ENCODE data around the gene ZNF583. TPM values are rescaled to one million over a fixed set of nuclear protein-coding genes. Genes with fewer than 3 reads are reported as not detected.

Gene ZNF583
- total and polyA plus RNA-seq, 2 of the 13 experiments (the other 11 are each of a cell fraction or from before 2014, with no cell fraction given) = 0.65 to 5.3 TPM

GRCh38 chr19:56377105-56377924 is 26.8 kb upstream of the ZNF583 start:
- TF ChIP-seq ZNF749 (CRISPR knock-in tag; IDR thresholded peaks at IDR 0.05; ENCODE audit: borderline replicate concordance) (no peak), MED1 (CRISPR knock-in tag; IDR thresholded peaks at IDR 0.05) (no peak), TAF1 (CRISPR knock-in tag; IDR thresholded peaks at IDR 0.05) (no peak), GZF1 (CRISPR knock-in tag; IDR thresholded peaks at IDR 0.05) (no peak), KDM6A (CRISPR knock-in tag; IDR thresholded peaks at IDR 0.05; ENCODE audit: low read depth) (no peak), ZNF597 (CRISPR knock-in tag; IDR thresholded peaks at IDR 0.05) (no peak), ELF4 (CRISPR knock-in tag; IDR thresholded peaks at IDR 0.05; ENCODE audit: borderline replicate concordance) (no peak), ZNF891 (CRISPR knock-in tag; IDR thresholded peaks at IDR 0.05) (no peak), ZNF563 (CRISPR knock-in tag; IDR thresholded peaks at IDR 0.05) (no peak), NRL (CRISPR knock-in tag; IDR thresholded peaks at IDR 0.05; ENCODE audit: borderline replicate concordance) (no peak)
- no peak for ATAC-seq
- no peak overlapping the region for H3K4me3 ChIP-seq (replicated peaks in 1 of 3; ENCODE audit: insufficient read depth in 1 of 3, low read depth in 2 of 3, low read length in 3 of 3)
- H3K9ac ChIP-seq (ENCODE audit: insufficient read depth, low read depth, low read length) = no peak overlapping the region
- in situ Hi-C loops (cut with HindIII; ENCODE audit: extremely low pct_ligation_motif_present, low pct_unique_long_range_greater_than_20kb) = no loop called here
- no peaks in the 10 kb centered on the region for H3K4me1 ChIP-seq (ENCODE audit: insufficient read depth, low read length)
- FAIRE-seq = no peak
- H3K27ac ChIP-seq (ENCODE audit: extremely low read length, insufficient read depth, low read length) = no peak overlapping the region
- H3K27me3 ChIP-seq (ENCODE audit: control insufficient read depth in 1 of 2, insufficient read depth in 2 of 2, low read length in 2 of 2) = no peaks in the 10 kb centered on the region
- intact Hi-C loops (cut with micrococcal nuclease; ENCODE audit: unreplicated experiment) = no loop called here
- H2AFZ ChIP-seq (ENCODE audit: low read length) = no peak overlapping the region
- H4K20me1 ChIP-seq (ENCODE audit: insufficient read depth, low read length) = no peaks in the 10 kb centered on the region
- peaks cover 86% of the 10 kb centered on the region for H3K9me3 ChIP-seq (ENCODE audit: low read length)
- H3K36me3 ChIP-seq (replicated peaks in 1 of 2; ENCODE audit: control insufficient read depth in 1 of 2, insufficient read depth in 2 of 2, low read length in 2 of 2) = peaks cover 9 to 42% of the 10 kb centered on the region in 2 experiments
- no TSS peak for BruUV-seq (replicated peaks)
- H3K4me2 ChIP-seq (ENCODE audit: low read depth, low read length) = no peak overlapping the region
- POLR2A ChIA-PET = interaction anchor here (2.9 kb wide), 1 partner anchor 9 kb away, joined by 17 read pairs; no protein-coding TSS in a partner anchor
- no peak for DNase-seq (ENCODE audit: low spot score)
- WGBS (ENCODE audit: low lambda C conversion rate) = 66% methylated on average over 11 of the region's 11 CpGs
- no peaks in the 10 kb centered on the region for H3K79me2 ChIP-seq (ENCODE audit: insufficient read depth, low read length)
- CTCF ChIA-PET (ENCODE audit: low intra/inter-chr PET ratio, low total read pairs) = no interaction called here

Data from HepG2 (cell line).